ENCODE results near the gene RNF32.

DNA sequence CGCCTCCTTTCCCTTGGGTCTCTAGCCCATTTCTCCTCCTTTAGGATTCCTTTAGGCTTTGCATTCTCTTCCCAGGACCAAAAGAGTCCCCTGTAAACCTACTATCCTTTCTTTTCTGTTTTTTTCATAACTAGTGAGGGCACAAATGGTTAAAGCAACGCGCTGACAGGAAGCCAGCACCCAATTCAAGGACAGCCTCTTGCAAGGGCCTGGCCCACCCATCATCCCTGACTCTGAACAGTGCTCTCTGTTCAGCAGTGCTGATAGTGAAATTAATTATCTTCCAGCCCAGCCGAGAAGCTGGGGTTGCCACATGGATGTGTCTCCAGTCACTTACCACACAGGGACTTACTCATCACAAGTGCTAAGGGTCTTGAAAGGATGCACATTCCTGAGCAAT lies 38.3 kb upstream of the RNF32 start:
- TF ChIP-seq EGR1 (IDR thresholded peaks at IDR 0.05) (no peak), TAF1 (IDR thresholded peaks at IDR 0.05; ENCODE audit: low read depth) (no peak), CREB1 (IDR thresholded peaks at IDR 0.05; ENCODE audit: low read depth) (no peak), NFIC (IDR thresholded peaks at IDR 0.05) (no peak), TEAD4 (IDR thresholded peaks at IDR 0.05) (no peak), EP300 (IDR thresholded peaks at IDR 0.05; ENCODE audit: borderline replicate concordance) (no peak), CEBPB (IDR thresholded peaks at IDR 0.05) (no peak), ZBTB7A (IDR thresholded peaks at IDR 0.05; ENCODE audit: low read depth) (no peak), YY1 (IDR thresholded peaks at IDR 0.05; ENCODE audit: low read depth) (no peak)

Measured in Ishikawa (cell line).